Common myeloid progenitor, CD34-positive (primary cell): ENCODE results near the gene GJA4.
"Not testable (repeated sequence)": the region's sequence is repeated elsewhere in the genome, so short reads cannot be mapped to it uniquely, and the experiment has no call there.

Experiments
- CTCF ChIA-PET: fragments of 350-600 bp; sonication (Branson Sonifier 250); formaldehyde crosslinking; loops from one replicate; lab custom pipeline; 2021; ENCODE audit warnings: antibody characterized with exemption; lab: Charles Lee
- POLR2A ChIA-PET: fragments of 350-600 bp; sonication (Branson Sonifier 250); formaldehyde crosslinking; loops from one replicate; lab custom pipeline; 2021; ENCODE audit warnings: antibody characterized with exemption; lab: Charles Lee
- DNase-seq, 3 donors: peaks; one replicate each; pipeline versions ENCODE4 v3.0.0 to v3.0.0-alpha.2; 2013
- H3K27ac ChIP-seq, 2 experiments: 1 replicate in 1 of 2; 2 replicates in 1 of 2; pipeline ENCODE4 v1.7.0; 2013; ENCODE audit warnings: inconsistent platforms in 2 of 2, low read length in 2 of 2, mild to moderate bottlenecking in 2 of 2, low read depth in 1 of 2, moderate library complexity in 1 of 2; ENCODE audit not compliant: severe bottlenecking in 2 of 2, insufficient read depth in 1 of 2, poor library complexity in 1 of 2
- H3K27me3 ChIP-seq, 5 experiments: replicated peaks in 2 of 5; 1 replicate in 3 of 5; 2 replicates in 2 of 5; pipeline versions ENCODE4 v1.6.1 to v1.7.0; 2013; ENCODE audit warnings: low read length in 4 of 5, mild to moderate bottlenecking in 2 of 5, moderate library complexity in 2 of 5, inconsistent platforms in 1 of 5; ENCODE audit not compliant: insufficient read depth in 5 of 5, control insufficient read depth in 4 of 5
- H3K36me3 ChIP-seq, 4 experiments: 1 replicate in 2 of 4; 2 replicates in 2 of 4; pipeline versions ENCODE4 v1.6.1 to v1.7.0; 2013; ENCODE audit warnings: low read length in 3 of 4, control low read depth in 1 of 4, mild to moderate bottlenecking in 1 of 4; ENCODE audit not compliant: control insufficient read depth in 4 of 4, insufficient read depth in 4 of 4
- H3K4me1 ChIP-seq, 4 experiments: 1 replicate in 3 of 4; 2 replicates in 1 of 4; pipeline versions ENCODE4 v1.6.1 to v1.7.1; 2013; ENCODE audit warnings: low read length in 3 of 4, mild to moderate bottlenecking in 3 of 4, control low read depth in 1 of 4, inconsistent platforms in 1 of 4, moderate library complexity in 1 of 4; ENCODE audit not compliant: control insufficient read depth in 4 of 4, insufficient read depth in 4 of 4; ENCODE audit errors: control extremely low read depth in 1 of 4
- H3K4me3 ChIP-seq, 7 experiments: 1 replicate in 4 of 7; 2 replicates in 3 of 7; pipeline versions ENCODE4 v1.5.1 to v1.7.0; 2013; ENCODE audit warnings: mild to moderate bottlenecking in 7 of 7, low read length in 6 of 7, moderate library complexity in 6 of 7, inconsistent platforms in 2 of 7, low read depth in 2 of 7, control low read depth in 1 of 7; ENCODE audit not compliant: insufficient read depth in 4 of 7, control insufficient read depth in 1 of 7; ENCODE audit errors: extremely low read depth in 1 of 7
- H3K9me3 ChIP-seq, 5 experiments: 1 replicate in 4 of 5; 2 replicates in 1 of 5; pipeline versions ENCODE4 v1.6.1 to v1.7.1; 2013; ENCODE audit warnings: low read length in 4 of 5, mild to moderate bottlenecking in 2 of 5, inconsistent platforms in 1 of 5, low read depth in 1 of 5, moderate library complexity in 1 of 5; ENCODE audit not compliant: control insufficient read depth in 4 of 5, insufficient read depth in 2 of 5; ENCODE audit errors: control extremely low read depth in 1 of 5
- WGBS: methylation state at CpG from one replicate; pipeline ENCODE4 v1.1.5; 2013; ENCODE audit not compliant: insufficient coverage; 5-methylcytosine and 5-hydroxymethylcytosine counted together

The GJA4 gene

DNA sequence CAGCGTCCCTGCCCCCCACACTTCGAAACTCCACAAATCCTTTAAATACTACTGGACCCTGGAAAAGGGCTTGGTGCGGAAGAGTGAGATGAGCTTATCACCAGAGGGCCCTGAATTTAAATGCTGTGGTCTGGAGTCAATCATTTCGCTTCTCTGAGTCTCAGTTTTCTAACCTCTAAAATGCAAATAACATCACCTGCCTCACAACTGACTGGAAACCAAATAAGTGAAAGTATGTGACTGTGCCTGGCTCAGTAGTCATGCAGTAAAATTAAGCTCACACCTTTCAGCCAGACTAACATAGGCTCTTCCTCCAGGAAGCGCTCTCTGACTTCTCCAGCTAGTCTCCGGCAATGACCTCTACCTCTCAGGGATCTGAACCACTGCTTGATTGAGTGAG lies 4.2 kb downstream of the GJA4 start:
- no peaks in the 10 kb centered on the region for H3K9me3 ChIP-seq
- ChIA-PET CTCF (interaction anchor here (1.3 to 1.9 kb wide), 2 partner anchors 9 to 51 kb away, joined by 3 to 5 read pairs; no protein-coding TSS in a partner anchor), POLR2A (no interaction called here)
- H3K27ac ChIP-seq, result no peak overlapping the region
- no peaks in the 10 kb centered on the region for H3K36me3 ChIP-seq
- H3K27me3 ChIP-seq, result peaks cover 0 to 19% (median 5%) of the 10 kb centered on the region in 5 experiments
- WGBS, result 87% methylated on average over 3 of the region's 6 CpGs
- H3K4me1 ChIP-seq, result peaks cover 0 to 10% (median 3%) of the 10 kb centered on the region in 4 experiments
- no peak for DNase-seq
- no peak overlapping the region for H3K4me3 ChIP-seq

DNA sequence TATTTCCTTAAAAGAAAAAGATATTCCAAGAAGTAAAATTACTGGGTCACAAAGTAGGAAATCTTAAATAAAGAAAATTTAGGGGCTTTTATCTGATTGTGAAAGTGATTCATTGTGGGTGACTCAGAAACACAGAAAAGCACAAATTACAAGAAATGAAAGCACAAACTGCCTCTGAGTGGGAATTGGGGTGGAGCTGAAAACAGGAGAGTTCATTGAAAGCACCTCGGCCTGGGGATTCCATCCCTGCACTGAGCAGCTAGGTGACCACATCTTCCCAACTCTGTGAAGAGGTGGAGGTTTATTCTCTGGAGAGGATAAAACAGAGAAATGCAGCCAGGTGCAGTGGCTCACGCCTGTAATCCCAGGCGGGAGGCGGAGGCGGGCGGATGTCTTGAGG lies 7.4 kb downstream of the GJA4 start:
- Histone ChIP-seq H3K27ac (no peak overlapping the region), H3K4me1 (no peaks in the 10 kb centered on the region), H3K9me3 (peaks cover 0 to 6% (median 0%) of the 10 kb centered on the region in 5 experiments), H3K27me3 (peaks cover 0 to 2% (median 0%) of the 10 kb centered on the region in 5 experiments), H3K4me3 (no peak overlapping the region), H3K36me3 (no peaks in the 10 kb centered on the region)
- peak in 1 of 3 donors; percentile 17 for DNase-seq
- WGBS, result 95% methylated on average over 3 of the region's 6 CpGs
- POLR2A ChIA-PET, result no interaction called here
- CTCF ChIA-PET, result no interaction called here

DNA sequence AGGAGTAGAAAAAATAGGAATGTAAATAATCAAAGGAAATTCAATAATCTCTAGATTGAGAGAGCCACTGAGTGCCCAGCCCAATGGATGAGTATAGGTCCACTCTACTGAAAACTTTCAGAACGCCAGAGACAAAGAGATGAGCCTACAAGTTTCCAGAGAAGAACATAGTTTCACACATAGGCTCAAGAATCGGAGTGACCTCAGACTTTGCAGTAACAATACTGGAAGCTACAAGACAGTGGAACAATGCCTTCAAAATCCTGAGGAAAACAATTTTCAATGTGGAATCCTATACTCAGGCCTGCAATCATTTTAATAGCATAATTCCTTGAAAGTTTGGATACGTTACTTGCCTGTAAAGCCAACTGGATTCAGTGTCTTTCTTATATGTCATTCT lies 11.0 kb downstream of the GJA4 start:
- DNase-seq, result no peak
- Histone ChIP-seq H3K27ac (no peak overlapping the region), H3K9me3 (peaks cover 0 to 6% (median 0%) of the 10 kb centered on the region in 5 experiments), H3K4me3 (no peak overlapping the region), H3K4me1 (no peaks in the 10 kb centered on the region), H3K36me3 (no peaks in the 10 kb centered on the region), H3K27me3 (peaks cover 0 to 3% (median 0%) of the 10 kb centered on the region in 5 experiments)
- WGBS, result 94% methylated on average over 3 of the region's 3 CpGs
- CTCF ChIA-PET, result no interaction called here
- POLR2A ChIA-PET, result no interaction called here

DNA sequence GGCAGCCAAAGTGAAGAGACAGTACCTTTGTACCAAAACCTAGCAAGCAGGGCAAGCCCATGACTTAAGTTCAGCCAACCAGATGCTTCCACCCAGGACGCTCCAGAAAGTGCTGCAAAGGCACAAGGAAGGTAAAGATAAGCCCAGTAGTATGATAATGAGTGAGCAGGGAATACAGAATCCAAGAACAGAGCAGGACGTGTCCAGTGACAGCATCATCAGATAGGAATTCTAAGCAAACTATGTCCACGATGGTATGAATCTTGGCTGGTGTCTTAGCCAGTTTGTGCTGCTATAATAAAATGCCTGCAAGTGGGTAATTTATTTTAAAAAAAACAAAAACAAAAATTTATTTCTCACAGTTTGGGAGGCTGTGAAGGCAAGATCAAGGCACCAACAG lies 13.6 kb downstream of the GJA4 start:
- ChIA-PET POLR2A (no interaction called here), CTCF (no interaction called here)

GRCh38 chr1:34808051-34808810 lies 15.4 kb downstream of the GJA4 start:
- Histone ChIP-seq H3K4me3 (no peak overlapping the region), H3K27ac (no peak overlapping the region), H3K4me1 (no peaks in the 10 kb centered on the region), H3K9me3 (peaks cover 0 to 8% (median 0%) of the 10 kb centered on the region in 5 experiments), H3K36me3 (no peaks in the 10 kb centered on the region), H3K27me3 (peaks cover 0 to 3% (median 0%) of the 10 kb centered on the region in 5 experiments)
- CTCF ChIA-PET, result no interaction called here
- DNase-seq, result no peak
- whole genome bisulfite sequencing, result over 99% methylated on average over 9 of the region's 9 CpGs
- POLR2A ChIA-PET, result no interaction called here

More for the DNA sequence above, 13.6 kb downstream of the GJA4 start:
- 94% methylated on average over 2 of the region's 3 CpGs for WGBS
- H3K4me3 ChIP-seq, result no peak overlapping the region
- H3K36me3 ChIP-seq, result no peaks in the 10 kb centered on the region
- peaks cover 0 to 3% (median 0%) of the 10 kb centered on the region in 5 experiments for H3K27me3 ChIP-seq
- H3K4me1 ChIP-seq, result no peaks in the 10 kb centered on the region
- peaks cover 0 to 8% (median 0%) of the 10 kb centered on the region in 5 experiments for H3K9me3 ChIP-seq
- no peak for DNase-seq
- no peak overlapping the region for H3K27ac ChIP-seq

GRCh38 chr1:34810781-34811180 lies 18.0 kb downstream of the GJA4 start:
- CTCF ChIA-PET, DNase-seq, H3K9me3 ChIP-seq, H3K4me1 ChIP-seq, H3K27me3 ChIP-seq, POLR2A ChIA-PET, H3K36me3 ChIP-seq, H3K4me3 ChIP-seq, H3K27ac ChIP-seq: not testable (repeated sequence)
- WGBS, result no CpG with 5 or more reads among the region's 3 CpGs

- no peaks in the 10 kb centered on the region for H3K4me1 ChIP-seq
- no peak overlapping the region for H3K27ac ChIP-seq
- CTCF ChIA-PET, result interaction anchor here (0.6 kb wide), 1 partner anchor 101 kb away, joined by 3 read pairs; no protein-coding TSS in a partner anchor
- no peaks in the 10 kb centered on the region for H3K36me3 ChIP-seq
- POLR2A ChIA-PET, result interaction anchor here (0.7 kb wide), 1 partner anchor 9 kb away, joined by 3 read pairs; no protein-coding TSS in a partner anchor
- H3K4me3 ChIP-seq, result no peak overlapping the region
- H3K9me3 ChIP-seq, result peaks cover 0 to 3% (median 0%) of the 10 kb centered on the region in 5 experiments
- peaks cover 0 to 3% (median 0%) of the 10 kb centered on the region in 5 experiments for H3K27me3 ChIP-seq
- no peak for DNase-seq
Observed at GRCh38 chr1:34816332-34816731, 23.5 kb downstream of the GJA4 start.
